Activated CD4-positive, alpha-beta T cell treated with anti-CD3 and anti-CD28 coated beads, Interleukin-2, amount 50 U/mL, for 4 hours (primary cell): ENCODE measurements around the gene TRPV3.
"Not testable (repeated sequence)": the region's sequence is repeated elsewhere in the genome, so short reads cannot be mapped to it uniquely, and the experiment has no call there.

Source experiments
- DNase-seq, 2 experiments: peaks; one replicate each; pipeline ENCODE4 v3.0.0-alpha.2; 2020

TRPV3 gene

DNA sequence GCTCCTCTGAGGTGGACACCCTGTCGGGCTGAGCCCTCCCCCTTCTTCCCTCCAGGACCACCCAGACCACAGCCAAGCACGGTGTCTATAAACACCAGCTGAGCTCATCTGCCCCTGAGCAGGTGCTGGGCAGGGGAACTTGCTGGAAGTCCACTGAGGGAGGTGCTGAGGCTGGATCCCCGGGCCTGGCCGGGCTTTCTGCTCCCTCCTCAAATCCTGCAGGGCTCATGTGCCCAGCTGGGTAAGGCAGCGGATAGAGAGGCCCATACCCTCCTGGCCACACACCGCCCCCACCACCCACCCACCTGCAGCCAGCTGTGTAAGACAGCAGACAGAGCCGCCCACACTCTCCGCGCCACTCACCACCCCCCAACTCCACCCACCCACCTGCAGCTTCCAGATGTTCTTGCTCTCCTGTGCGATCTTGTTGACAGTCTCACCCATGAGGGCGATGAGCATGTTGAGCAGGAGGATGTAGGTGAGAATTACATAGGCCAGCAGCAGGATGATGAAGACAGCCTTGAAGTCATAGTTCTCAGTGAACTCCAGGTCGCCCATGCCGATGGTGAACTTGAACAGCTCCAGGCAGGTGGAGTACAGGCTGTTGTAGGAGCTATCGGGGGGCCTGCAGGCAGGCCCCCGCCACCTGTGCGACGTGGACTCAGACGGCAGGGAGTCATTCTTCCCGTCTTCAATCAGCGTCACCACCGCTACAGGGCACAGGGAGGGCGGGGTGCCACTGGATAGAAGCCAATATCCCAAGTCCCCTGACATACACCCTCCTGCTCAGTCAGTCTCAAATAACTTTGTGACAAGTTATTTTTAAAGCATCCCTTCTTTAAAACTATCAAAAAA is 15.9 kb upstream of the TRPV3 start:
- DNase-seq = no peak

DNA sequence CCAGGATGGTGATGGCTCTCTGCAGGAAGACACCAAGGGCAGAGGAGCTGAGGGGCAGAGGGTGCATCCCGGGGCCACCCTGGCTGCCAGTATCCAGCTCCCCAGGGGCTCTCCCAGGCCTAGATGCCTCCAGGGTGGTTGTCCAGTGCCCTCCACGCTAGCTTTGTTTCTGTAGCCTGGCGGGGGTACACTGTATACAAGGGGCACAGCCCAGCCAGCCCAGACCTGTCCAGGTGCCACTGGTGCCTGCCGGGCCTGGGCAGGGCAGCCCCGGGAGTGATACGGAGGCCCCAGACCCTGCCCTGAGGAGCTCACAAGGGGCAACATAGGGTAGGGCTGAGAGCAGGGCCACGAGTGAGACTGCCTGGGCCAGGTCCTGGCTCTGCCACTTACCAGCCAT is 14.6 kb upstream of the TRPV3 start:
- DNase-seq = no peak

DNA sequence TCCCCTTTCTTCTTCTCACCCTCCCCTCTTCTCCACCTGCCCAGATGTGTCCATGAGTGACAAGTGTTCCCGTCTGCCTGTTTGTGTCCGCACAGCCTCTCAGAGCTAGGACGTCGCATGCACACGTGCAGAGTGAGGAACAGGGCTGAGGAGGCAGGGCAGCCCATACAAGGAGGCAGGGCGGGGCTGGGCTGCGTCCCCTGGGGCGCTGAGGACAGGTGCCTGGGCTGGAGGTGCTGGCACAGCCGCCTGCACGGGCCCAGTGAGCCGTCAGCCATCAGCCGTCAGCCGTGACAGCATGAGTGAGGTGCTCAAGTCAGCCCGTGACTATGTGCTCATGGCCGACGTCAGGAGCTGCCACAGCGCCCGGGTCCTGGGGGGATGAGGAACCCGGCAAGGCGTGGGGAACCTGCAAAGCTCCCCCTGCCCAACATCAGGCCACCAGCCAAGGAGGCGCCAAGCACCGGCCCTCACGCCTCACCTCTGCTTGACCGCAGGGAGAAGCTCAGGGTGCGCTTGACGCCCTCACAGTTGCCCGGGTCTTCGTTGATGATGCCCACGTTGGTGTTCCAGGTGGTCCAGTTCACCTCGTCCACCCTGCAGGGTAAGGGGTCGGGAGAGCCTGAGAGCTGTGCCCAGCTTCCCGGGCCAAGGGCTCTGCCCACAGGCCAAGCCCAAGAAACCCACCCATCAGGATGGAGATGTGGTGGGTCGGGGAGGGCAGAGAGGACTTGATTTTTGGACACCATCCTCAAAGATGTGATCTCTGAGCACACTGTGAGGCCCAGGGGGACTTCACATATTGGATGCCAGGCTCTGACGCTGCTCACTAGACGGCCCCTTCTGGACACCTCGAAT is 13.7 kb upstream of the TRPV3 start:
- no peak for DNase-seq

DNA sequence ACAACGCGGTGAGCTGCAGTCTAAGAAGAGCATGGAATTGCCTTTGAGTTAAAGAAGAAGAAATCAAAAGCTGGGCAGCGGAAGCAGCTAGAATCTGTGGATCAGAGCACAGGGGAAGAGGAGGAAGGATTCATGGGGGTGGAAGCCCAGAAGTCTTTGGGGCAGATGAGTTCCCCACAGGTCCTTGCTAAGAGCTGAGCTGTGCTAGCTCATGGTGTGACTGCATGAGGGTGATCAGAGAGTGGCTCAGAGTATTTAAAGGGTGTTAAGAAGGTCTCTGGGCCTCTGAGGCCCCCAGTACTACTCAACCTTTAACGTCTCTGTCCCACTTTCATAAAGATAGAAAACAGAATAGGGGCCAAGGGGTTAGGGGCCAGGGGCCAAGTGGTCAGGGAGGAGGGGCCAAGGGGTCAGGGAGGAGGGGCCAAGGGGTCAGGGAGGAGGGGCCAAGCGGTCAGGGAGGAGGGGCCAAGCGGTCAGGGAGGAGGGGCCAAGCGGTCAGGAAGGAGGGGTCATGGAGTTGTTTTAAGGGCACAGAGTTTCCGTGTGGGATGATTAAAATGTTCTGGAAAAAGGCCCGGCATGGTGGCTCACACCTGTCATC is 12.0 kb upstream of the TRPV3 start:
- DNase-seq = no peak

DNA sequence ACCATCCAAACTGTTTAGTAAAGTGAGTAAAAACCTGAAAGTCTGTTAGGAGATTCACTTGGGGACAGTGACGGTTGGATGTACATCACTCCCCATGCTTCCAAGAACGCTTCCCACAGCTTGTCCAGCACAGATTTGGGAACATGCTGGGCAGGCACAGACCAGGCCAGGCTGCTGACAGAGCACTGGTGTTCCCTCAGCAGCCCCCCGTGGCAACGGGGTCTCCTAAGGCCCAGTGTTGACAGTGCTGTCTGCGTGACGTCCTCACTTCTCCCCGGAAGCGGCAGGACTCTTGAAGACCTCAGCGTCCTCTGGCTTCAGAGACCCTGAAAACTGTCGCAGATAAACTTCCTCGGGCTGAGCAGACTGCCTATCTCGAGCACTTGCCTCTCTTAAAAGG is 8.9 kb upstream of the TRPV3 start:
- no peak for DNase-seq

DNA sequence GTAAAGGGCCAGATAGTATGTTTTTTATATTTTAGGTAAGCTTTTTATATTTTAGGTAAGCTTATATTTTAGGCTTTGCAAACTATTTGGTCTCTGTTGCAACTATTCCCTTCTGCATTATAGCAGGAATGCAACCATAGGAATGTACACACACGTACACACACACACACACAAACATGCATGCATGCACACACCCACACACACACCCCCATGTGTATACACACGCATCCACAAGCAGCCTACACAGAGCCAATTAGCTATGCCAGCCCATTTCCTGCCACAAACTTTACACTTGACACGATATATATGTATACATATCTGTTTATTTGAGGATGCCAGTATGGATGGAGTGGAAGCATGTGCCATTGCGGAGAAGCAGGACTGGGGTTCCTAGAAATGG is 7.5 kb upstream of the TRPV3 start:
- no peak for DNase-seq

GRCh38 chr17:3564241-3564640 is 6.6 kb upstream of the TRPV3 start:
- not testable (repeated sequence) for DNase-seq

GRCh38 chr17:3559270-3559645 is 1.6 kb upstream of the TRPV3 start:
- no peak for DNase-seq

DNA sequence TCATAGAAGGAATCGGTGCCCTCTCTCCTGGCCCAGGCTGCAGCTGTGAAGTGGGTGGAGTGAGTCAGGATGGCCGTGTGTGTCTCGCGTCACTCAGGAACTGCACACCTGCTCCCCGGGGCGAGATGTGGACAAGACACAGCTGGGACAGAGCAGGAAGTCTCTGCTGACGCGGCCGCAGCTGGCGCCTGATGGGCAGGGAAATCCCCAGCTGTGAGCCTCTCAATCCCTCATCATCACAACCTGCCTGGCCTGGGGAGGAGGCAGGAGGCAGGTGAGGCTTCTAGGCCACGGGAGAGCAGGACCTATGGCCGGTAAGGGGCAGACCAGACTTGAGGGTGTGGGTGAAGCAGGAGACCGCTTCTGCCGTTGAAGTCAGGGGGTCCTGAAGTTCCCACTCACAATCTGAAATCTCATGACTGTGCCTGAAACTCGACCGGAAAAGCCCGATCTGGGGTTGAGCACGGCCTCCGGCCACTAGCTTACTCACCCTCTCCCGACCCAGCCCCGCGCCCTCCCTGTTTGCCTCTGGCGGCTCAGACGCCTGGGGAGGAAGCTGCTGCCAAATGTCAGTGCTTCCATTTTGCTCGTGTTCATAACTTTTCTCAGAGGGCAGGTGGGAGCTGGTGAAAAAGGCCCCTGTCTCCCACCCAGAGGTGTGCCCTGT is 1.1 kb upstream of the TRPV3 start:
- DNase-seq = peak; percentile 31 to 46

DNA sequence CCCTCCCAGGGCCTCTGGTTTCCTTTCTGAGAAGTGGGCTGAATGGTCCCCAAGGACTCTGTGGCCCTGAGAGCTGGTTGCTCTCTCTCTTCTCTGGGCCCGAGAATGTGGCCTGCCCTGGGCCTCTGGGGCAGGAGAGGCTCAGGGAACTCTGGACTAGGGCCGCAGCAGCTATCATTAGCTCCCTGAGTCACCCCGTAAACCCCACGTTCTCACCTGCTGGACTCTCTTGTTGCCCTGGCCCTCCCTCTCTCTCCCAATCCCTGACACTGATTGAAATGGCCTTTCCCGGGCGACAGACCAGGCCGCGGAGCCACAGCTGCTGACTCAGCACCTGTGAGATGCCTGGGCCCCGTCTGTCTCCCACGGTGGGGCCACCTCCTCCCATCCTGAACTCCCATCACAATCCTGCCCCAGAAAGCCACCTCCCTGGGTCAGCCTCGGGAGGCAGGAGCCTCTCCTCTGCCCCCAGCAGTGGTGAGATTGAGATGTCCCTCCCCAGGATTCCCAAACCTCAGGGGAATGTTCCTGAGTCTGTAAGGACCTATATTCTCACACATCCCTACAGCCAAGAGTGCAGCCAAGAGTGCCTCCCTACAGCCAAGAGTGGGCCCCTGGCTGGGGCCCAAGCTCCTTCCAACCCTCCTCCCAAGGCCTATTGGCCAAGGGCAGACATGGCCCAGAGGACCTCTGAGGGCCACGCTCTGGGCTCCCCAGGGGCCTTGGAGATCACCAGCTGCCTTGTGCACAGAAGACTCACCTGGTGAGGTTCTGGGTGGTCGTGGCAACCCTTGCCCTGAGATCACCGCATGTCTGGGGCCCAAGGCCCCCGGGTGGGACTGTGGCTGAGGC is 470 bp downstream of the TRPV3 start:
- DNase-seq = no peak

DNA sequence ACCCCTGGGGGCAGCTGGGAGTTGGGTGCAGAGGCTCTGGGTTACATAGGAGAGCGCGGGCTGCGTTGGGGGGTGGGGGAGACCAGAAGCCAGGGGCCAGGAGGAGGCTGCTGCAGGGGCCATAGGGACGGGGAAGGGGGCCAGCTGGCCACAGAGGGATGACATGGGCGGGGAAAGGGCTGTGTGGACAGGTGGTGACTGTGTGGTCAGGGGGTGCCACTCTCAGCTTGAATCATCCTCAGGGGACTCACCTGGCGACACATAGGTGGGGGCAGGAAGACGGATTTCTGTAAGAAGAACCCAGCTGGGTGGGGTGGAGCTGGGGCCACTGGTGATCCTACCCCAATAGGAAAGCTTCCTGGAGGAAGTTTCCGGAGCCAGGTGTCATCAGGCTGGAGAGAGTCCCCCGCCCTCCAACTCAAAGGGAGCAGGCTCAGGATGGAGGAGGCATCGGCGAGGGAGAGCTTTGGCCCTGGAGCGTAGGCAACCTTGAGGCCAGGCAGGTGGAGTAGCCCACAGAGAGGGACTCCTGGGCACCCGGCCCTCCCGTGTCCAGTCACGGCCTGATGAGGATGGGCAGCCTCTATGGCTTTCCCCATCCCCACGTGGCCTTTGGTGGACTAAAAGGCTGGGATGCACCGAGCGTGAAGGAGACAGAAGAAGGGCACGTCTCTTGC is 1.2 kb downstream of the TRPV3 start:
- DNase-seq = no peak

- no peak for DNase-seq
Observed at GRCh38 chr17:3555189-3555796, 2.3 kb downstream of the TRPV3 start.

GRCh38 chr17:3554440-3554839 is 3.2 kb downstream of the TRPV3 start:
- no peak for DNase-seq

- DNase-seq = no peak
Observed at GRCh38 chr17:3553419-3554401, 3.9 kb downstream of the TRPV3 start.

DNA sequence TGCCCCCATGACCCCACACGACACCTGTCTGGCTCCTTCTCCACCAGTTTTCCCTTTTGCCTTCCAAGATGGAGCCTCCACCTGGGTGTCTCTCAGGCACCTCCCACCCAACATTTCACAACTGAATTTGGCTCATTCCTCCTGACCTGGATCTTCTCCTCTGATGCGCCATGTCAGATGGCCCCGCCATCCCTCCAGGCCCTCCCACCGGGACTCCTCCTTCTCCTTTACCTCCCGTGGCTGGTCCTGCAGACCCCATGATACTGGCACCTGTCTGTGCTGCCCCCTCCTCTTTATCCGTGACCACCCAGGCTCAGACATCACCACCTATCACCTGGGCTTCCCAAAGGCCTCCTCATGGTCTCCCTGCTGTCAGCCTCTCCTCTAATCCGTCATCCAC is 4.7 kb downstream of the TRPV3 start:
- DNase-seq = no peak

DNA sequence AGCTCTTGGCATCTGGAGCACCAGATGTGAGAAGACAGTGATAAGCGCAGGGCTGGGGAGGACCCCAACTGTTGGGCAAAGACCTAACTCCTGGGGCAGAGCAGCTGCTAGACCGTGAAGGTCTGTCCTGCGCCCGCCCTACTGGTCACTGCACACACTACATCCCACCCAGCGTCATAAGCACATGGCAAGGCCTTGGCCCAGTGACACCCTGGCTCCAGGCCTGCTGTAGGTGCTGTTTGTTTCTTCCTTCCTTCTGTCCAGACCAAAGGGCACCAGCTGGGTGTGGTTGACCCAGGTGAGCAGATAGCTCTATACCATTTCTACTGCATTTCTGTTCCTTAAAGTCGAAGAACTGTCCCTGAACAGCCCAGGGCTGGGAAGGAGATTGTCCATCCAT is 6.4 kb downstream of the TRPV3 start:
- DNase-seq = no peak

DNA sequence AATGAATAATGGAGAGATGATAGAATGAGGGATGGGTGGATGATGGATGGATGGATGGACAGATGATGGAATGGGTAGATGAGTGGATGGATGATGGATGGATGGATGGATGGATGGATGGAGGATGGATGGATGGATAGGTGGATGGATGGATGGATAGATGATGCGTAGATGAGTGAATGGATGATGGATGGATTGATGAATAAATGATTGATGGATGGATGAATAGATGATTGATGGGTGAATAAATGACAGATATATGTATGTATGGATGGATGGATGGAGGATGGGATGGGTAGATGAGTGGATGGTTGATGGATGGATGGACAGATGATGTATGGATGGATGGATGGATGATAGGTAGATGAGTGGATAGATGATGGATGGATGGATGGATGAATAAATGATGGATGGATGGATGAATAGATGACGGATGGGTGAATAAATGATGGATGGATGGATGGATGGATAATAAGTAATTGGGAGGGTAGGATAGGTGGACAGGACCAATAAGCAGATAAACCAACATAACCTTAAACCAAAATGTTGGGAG is 7.9 kb downstream of the TRPV3 start:
- no peak for DNase-seq

DNA sequence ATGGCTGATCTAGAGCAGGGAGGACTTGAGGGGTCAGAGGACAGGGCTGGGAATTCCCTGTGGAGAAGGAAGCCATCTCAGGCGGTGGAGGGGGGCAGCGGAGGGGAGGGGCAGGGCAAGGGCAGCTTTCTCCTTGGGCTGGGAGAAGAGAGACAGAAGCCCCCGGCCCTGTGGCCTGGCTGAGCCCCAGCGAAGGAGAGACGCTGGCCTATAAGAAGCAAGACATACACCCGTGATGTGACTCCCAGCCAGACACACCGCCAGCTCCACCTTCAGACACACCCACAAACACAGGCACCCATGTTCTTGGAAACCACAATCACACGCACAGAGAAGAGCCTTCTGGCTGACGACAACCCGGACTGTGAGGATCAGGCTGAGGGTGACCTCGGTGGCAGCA is 10.0 kb downstream of the TRPV3 start:
- no peak for DNase-seq

GRCh38 chr17:3546997-3547396 is 10.6 kb downstream of the TRPV3 start:
- DNase-seq = no peak

DNA sequence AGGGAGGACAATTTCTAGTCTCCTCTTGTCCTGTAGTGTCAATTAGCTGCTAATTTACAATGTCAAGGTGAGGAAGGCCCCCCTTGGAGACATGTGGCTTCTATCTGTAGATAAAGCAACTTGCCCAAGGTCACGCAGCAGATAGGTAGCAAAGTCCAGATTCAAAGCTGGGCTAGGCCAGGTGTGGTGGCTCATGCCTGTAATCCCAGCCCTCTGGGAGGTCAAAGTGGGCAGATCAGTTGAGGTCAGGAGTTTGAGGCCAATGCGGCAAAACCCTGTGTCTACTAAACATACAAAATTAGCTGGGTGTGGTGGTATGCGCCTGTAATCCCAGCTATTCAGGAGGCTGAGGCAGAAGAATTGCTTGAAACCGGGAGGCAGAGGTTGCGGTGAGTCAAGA is 11.1 kb downstream of the TRPV3 start:
- no peak for DNase-seq
